Adrenal gland (tissue), 5 donors: ENCODE data around the gene CBX4.

ENCODE experiments used
- CTCF ChIP-seq, 6 experiments: fragments of 450-650 bp in 4 of 6; fragments of 200-600 bp in 2 of 6; sonication (generic) in 1 of 6; IDR thresholded peaks; 1 replicate in 5 of 6; 2 replicates in 1 of 6; pipeline versions ENCODE4 v1.5.1 to v1.8.0; 2016 to 2021; ENCODE audit warnings: antibody characterized with exemption in 6 of 6, mild to moderate bottlenecking in 2 of 6, moderate library complexity in 1 of 6
- POLR2A ChIP-seq, 2 donors: fragments of 450-650 bp; IDR thresholded peaks; one replicate each; pipeline ENCODE4 v1.6.1; 2017; ENCODE audit warnings: antibody characterized with exemption in 2 of 2, mild to moderate bottlenecking in 2 of 2, moderate library complexity in 1 of 2
- donor health status: DM: no; HTN: no; CAD: no.

DNA sequence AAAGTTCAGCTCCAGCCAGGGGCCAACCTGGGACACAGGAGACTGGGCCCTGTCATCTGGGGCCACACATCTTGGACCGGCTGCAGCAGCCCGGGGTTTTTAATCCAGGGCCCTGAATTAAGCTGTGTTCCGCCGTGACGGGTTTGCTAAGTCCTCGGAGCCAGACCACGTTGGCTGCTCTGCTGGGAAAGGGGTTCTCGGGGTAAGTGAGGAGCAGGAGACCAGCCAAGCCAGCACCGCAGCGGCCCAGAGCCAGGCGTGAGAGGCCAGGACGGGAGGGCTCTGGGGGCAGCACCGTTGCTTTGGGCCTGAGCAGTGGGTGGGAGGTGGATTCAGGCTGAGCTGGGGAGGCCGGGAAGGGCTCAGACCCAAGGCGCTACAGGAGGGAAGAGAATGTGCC is 31.3 kb upstream of the CBX4 start:
- no peak for TF ChIP-seq POLR2A (IDR thresholded peaks at IDR 0.05)
- no peak for TF ChIP-seq CTCF (IDR thresholded peaks at IDR 0.05)
